OCI-LY7 (cell line): ENCODE results near the gene TNPO1. TPM values are rescaled to one million over a fixed set of nuclear protein-coding genes. Genes with fewer than 3 reads are reported as not detected.

Source experiments
- Bru-seq: library from RNA; stranded (reverse); fragments of 400-500 nt; gene quantifications from one replicate; lab custom pipeline; 2021; lab: Mats Ljungman, UMichigan
- BruChase-seq, 2 experiments: library from RNA; stranded (reverse); fragments of 400-500 nt; gene quantifications; one replicate each; lab custom pipeline; 2021; lab: Mats Ljungman, UMichigan
- BruUV-seq: library from RNA; stranded (reverse); fragments of 400-500 nt; replicated peaks from 2 replicates; lab custom pipeline; 2021; lab: Mats Ljungman, UMichigan
- CTCF ChIA-PET: fragments of 300-600 bp; sonication (Branson Sonifier 250); formaldehyde crosslinking; loops from one replicate; lab custom pipeline; 2022; ENCODE audit warnings: antibody characterized with exemption; ENCODE audit not compliant: unreplicated experiment; lab: Charles Lee
- POLR2A ChIA-PET: fragments of 300-600 bp; sonication (Branson Sonifier 250); formaldehyde crosslinking; loops from one replicate; lab custom pipeline; 2022; ENCODE audit warnings: antibody characterized with exemption; lab: Charles Lee
- DNase-seq: peaks from one replicate; pipeline ENCODE4 v3.0.0-alpha.2; 2015; ENCODE audit warnings: low spot score
- H2AFZ ChIP-seq: fragments of 200-600 bp; sonication (generic), shearing (Covaris generic); 2 replicates; pipeline ENCODE4 v1.6.1; 2014; ENCODE audit warnings: mild to moderate bottlenecking, antibody characterized with exemption, low read length, moderate library complexity
- H3K27ac ChIP-seq: fragments of 200-600 bp; sonication (generic); 2 replicates; pipeline ENCODE4 v1.5.1; 2014; ENCODE audit warnings: mixed run types, low read depth, mild to moderate bottlenecking, moderate library complexity, low read length, inconsistent platforms; ENCODE audit not compliant: poor library complexity, severe bottlenecking
- H3K36me3 ChIP-seq: fragments of 200-600 bp; sonication (generic); 2 replicates; pipeline ENCODE4 v1.6.1; 2014; ENCODE audit warnings: mild to moderate bottlenecking, antibody characterized with exemption, low read length, moderate library complexity, mixed read lengths; ENCODE audit not compliant: insufficient read depth
- H3K4me1 ChIP-seq: fragments of 200-600 bp; sonication (generic); 2 replicates; pipeline ENCODE4 v1.5.1; 2014; ENCODE audit warnings: mild to moderate bottlenecking, low read length; ENCODE audit not compliant: insufficient read depth, poor library complexity, severe bottlenecking
- H3K4me2 ChIP-seq: fragments of 200-600 bp; sonication (generic); 2 replicates; pipeline ENCODE4 v1.6.1; 2014; ENCODE audit warnings: mild to moderate bottlenecking, low read length
- H3K4me3 ChIP-seq: fragments of 200-600 bp; sonication (generic); 2 replicates; pipeline ENCODE4 v1.5.1; 2014; ENCODE audit warnings: mild to moderate bottlenecking, low read depth, low read length; ENCODE audit not compliant: poor library complexity, severe bottlenecking
- H3K79me2 ChIP-seq: fragments of 200-600 bp; sonication (generic); 2 replicates; pipeline ENCODE4 v1.6.1; 2016; ENCODE audit warnings: low read depth, mild to moderate bottlenecking, low read length, moderate library complexity, mixed read lengths; ENCODE audit not compliant: insufficient read depth
- H3K9me2 ChIP-seq: fragments of 200-600 bp; sonication (generic); 2 replicates; pipeline ENCODE4 v1.6.1; 2016; ENCODE audit warnings: mild to moderate bottlenecking, low read length, mixed read lengths; ENCODE audit not compliant: insufficient read depth
- H3K9me3 ChIP-seq: fragments of 200-600 bp; sonication (generic); 2 replicates; pipeline ENCODE4 v1.6.1; 2014; ENCODE audit warnings: mild to moderate bottlenecking, mixed run types, low read length, mixed read lengths
- H4K20me1 ChIP-seq: fragments of 200-600 bp; sonication (generic); 2 replicates; pipeline ENCODE4 v1.6.1; 2014; ENCODE audit warnings: mild to moderate bottlenecking, antibody characterized with exemption, low read length, moderate library complexity, mixed read lengths; ENCODE audit not compliant: insufficient read depth
- CTCF ChIP-seq: fragments of 200-600 bp; sonication (generic); conservative IDR thresholded peaks from 2 replicates; pipeline ENCODE4 v1.5.1; 2014; ENCODE audit warnings: mild to moderate bottlenecking, antibody characterized with exemption, low read length, moderate library complexity, mixed read lengths
- EZH2phosphoT487 ChIP-seq: fragments of 200-600 bp; sonication (generic); IDR thresholded peaks from 2 replicates; pipeline ENCODE4 v1.6.1; 2018; ENCODE audit warnings: low read depth, borderline replicate concordance, mild to moderate bottlenecking, mixed run types, antibody characterized with exemption, low read length, moderate library complexity, mixed read lengths
- intact Hi-C: fragments of 100-400 bp; cut with micrococcal nuclease; formaldehyde crosslinking; loops from one replicate; pipeline ENCODE4 v1.10.0; 2022; ENCODE audit not compliant: unreplicated experiment
- long read RNA-seq: library from polyadenylated mRNA; stranded (forward); transcript quantifications from one replicate; pipeline ENCODE4 v2.0.0, GENCODE V29; 2022
- total RNA-seq, 2 experiments: library from RNA; depleted of rRNA in 1 of 2; stranded (reverse); fragments of >200 nt in 1 of 2; shearing (Covaris generic) in 1 of 2; gene quantifications; 2 replicates each; pipeline ENCODE4 v1.2.3, GENCODE V29; 2014 to 2022

TNPO1 gene
- total RNA-seq (2014; rRNA removed; shearing (Covaris generic)) (95.2 and 131 TPM in 2 replicates), total RNA-seq (2022) (128 and 132 TPM in 2 replicates), Bru-seq, nascent RNA (percentile 96 among the genes with signal in this experiment), BruChase-seq, experiment 1, labeled RNA remaining after a 6-hour chase (percentile 94 among the genes with signal in this experiment), BruChase-seq, experiment 2, labeled RNA remaining after a 2-hour chase (percentile 97 among the genes with signal in this experiment)
- long read RNA-seq, partial matches to known transcripts = 13 of 42 reads
- long read RNA-seq, other reads (novel, unspliced or antisense) = 27 of 42 reads

GRCh38 chr5:72816284-72817075 is at the start of gene TNPO1:
TSS of gene TNPO1 (plus strand) at chr5:72816661. CDS start at chr5:72816738, 77 bp downstream.
- peak within 1 kb of the TSS; percentile 99 for H2AFZ ChIP-seq
- no TSS peak for BruUV-seq
- intact Hi-C loops = loop anchor here (1.0 to 5.0 kb wide), 6 partner anchors 32 to 681 kb away; partner anchors contain the start of genes BTF3, FCHO2 and FOXD1
- H3K79me2 ChIP-seq = peaks cover 30% of the 10 kb centered on the region; the same call in 1 of the 2 replicates
- H3K27ac ChIP-seq = peak within 1 kb of the TSS; percentile 86
- CTCF ChIA-PET = interaction anchor here (1.2 to 1.4 kb wide), 2 partner anchors 13 to 24 kb away, joined by 4 to 9 read pairs; no protein-coding TSS in a partner anchor
- no peaks in the 10 kb centered on the region for H3K36me3 ChIP-seq
- H3K4me1 ChIP-seq = peaks cover 21% of the 10 kb centered on the region
- no peak for TF ChIP-seq CTCF
- no peak for TF ChIP-seq EZH2phosphoT487
- 0 out of 2 replicates have a peak, but pooled peaks cover 10% of the 10 kb centered on the region for H3K9me3 ChIP-seq
- no peaks in the 10 kb centered on the region for H4K20me1 ChIP-seq
- H3K4me3 ChIP-seq = peak within 1 kb of the TSS; percentile 78
- peak; percentile 92 for DNase-seq
- H3K9me2 ChIP-seq = no peaks in the 10 kb centered on the region
- POLR2A ChIA-PET = interaction anchor here (0.7 to 4.5 kb wide), 9 partner anchors 11 to 228 kb away, joined by 3 to 46 read pairs (median 8); no protein-coding TSS in a partner anchor
- peak within 1 kb of the TSS; percentile 83 for H3K4me2 ChIP-seq

GRCh38 chr5:72767289-72768010 is 49.0 kb upstream of the TNPO1 start:
- BruUV-seq = no TSS peak
- no peaks in the 10 kb centered on the region for H3K9me3 ChIP-seq
- no peak overlapping the region for H3K27ac ChIP-seq
- no peaks in the 10 kb centered on the region for H3K36me3 ChIP-seq
- no peaks in the 10 kb centered on the region for H3K79me2 ChIP-seq
- H2AFZ ChIP-seq = no peak overlapping the region
- no peak for DNase-seq
- intact Hi-C loops = no loop called here
- TF ChIP-seq CTCF (no peak), EZH2phosphoT487 (no peak)
- ChIA-PET CTCF (no interaction called here), POLR2A (interaction anchor here (0.7 kb wide), 1 partner anchor 54 kb away, joined by 4 read pairs; no protein-coding TSS in a partner anchor)
- H3K4me2 ChIP-seq = no peak overlapping the region
- no peaks in the 10 kb centered on the region for H3K9me2 ChIP-seq
- H4K20me1 ChIP-seq = no peaks in the 10 kb centered on the region
- H3K4me1 ChIP-seq = no peaks in the 10 kb centered on the region
- H3K4me3 ChIP-seq = no peak overlapping the region
